GM18520 (cell line): Measurements from ENCODE around the gene RCVRN.
"Not testable (repeated sequence)": the region's sequence is repeated elsewhere in the genome, so short reads cannot be mapped to it uniquely, and the experiment has no call there.

Source experiments
- ATAC-seq: cut with Tn5 transposase; IDR thresholded peaks from one replicate; pipeline ENCODE4 v1.9.1; 2021; ENCODE audit not compliant: unreplicated experiment

RCVRN gene

GRCh38 chr17:9922012-9922848 lies 17.2 kb upstream of the RCVRN start:
- ATAC-seq, result no peak

DNA sequence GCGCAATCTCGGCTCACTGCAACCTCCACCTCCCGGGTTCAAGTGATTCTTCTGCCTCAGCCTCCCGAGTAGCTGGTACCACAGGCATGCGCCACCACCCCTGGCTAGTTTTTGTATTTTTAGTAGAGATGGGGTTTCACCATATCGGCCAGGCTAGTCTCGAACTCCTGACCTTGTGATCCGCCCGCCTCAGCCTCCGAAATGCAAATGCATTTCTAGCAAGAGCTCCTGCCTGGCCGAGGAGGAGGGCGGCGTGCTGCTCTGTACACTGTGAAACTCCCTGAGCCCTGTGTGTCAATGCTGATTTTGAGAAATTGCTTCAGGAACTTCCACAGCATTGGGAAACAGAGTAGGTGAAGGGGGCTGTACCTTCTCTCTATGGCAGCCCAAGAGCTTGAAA lies 16.1 kb upstream of the RCVRN start:
- not testable (repeated sequence) for ATAC-seq

DNA sequence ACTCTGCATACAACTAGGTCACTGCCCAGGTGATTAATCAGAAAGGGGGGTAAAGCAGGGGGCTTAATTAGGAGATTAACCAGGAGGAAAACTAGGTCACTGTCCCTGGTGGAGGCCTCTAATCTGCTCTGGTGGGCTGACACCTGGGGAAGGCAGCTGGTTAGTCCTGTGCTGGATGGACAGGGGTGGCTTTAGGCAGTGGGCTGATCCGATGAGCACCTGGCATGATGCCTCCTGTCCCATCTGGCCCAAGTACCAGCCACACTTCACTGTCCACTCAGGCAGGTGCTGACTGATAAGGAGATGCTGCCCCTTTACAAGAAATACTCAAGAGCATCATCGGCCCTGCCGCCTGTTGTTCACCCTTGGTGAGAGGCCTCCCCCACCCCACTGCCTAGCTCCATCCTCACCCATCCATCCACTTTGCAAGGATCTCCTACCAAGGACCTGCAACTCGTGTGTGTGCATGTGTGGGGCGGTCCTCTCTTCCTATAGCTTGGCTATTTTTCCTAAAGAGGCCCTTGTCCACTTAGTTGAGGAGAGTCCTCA lies 13.8 kb upstream of the RCVRN start:
- no peak for ATAC-seq

GRCh38 chr17:9918352-9918751 lies 13.3 kb upstream of the RCVRN start:
- ATAC-seq, result no peak

DNA sequence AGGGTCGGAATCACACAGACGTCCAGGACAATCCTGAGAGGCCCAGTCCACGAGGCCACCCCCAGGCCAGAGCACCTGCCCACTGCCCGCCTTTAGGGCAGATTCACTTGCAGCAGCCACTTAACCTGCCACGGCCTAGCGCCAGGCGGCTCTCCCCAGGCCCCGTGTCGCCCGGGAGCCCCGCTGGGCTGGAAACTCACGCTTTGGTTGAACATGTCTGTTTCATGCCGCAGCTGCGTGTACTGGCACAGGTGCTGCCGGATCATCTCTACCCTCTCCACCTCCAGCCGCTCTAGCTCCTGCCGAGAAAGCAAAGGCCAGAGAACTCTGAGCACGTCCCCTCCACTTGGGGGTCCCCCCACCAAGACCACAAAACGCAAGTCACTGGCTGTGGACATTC lies 12.7 kb upstream of the RCVRN start:
- ATAC-seq, result no peak

DNA sequence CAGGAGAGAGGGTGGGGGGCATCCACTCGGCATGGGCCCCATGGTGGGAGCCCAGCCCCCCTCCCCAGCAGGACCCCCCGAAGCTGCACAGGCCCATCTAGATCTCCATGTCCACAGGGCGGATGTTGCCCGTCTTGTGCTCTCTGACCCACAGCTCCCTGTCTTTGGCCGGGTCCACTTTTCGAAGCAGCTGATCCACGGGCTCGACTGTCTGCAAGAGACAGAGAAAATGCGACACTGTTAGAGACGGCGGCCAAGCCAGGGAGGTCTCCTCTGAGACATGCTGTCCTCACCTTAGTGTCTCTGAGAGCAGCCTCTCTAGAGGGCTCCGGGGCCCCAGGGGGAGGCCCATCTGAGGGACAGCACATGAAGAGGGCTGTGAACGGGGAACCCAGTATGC lies 12.1 kb upstream of the RCVRN start:
- no peak for ATAC-seq

DNA sequence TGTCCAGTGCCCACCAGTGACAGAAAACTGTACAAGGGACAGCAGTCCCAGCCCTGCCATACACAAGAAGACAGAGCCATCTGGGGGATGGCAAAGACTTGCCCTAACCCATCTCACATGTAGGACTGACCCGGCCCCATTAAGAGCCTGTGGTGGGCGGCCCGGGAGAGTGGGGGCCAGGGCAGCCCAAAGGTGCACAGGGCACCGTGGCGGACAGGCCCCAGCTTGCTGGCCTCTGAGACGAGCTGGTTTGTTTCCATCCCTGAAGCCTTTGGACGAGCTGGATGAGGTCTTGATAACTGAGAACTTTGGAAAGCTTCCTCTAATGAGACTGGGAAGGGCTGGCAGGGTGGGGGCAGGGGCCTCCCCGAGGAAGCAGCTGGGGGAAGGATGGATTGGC lies 11.0 kb upstream of the RCVRN start:
- ATAC-seq, result no peak

GRCh38 chr17:9913476-9913875 lies 8.4 kb upstream of the RCVRN start:
- no peak for ATAC-seq

GRCh38 chr17:9912121-9913099 lies 7.3 kb upstream of the RCVRN start:
- ATAC-seq, result no peak

DNA sequence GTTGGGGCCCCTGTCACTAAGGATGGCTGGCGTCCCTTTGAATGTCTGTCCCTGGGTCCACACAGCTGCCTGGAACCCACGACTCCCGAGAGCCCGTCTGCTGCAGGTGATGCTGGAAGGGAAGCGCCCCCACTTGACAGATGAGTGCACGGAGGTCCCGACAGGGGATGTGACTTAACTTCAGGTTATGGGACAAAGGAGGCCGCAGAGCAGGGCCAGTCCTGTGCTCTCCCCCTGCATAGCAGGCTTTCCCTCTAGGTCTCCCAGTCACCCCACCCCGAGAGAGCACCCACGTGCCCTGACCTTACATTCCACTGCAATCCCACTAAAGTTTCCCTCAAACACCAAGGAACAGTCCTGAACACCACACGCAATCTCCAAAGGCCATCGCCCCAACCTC lies 6.0 kb upstream of the RCVRN start:
- ATAC-seq, result no peak

DNA sequence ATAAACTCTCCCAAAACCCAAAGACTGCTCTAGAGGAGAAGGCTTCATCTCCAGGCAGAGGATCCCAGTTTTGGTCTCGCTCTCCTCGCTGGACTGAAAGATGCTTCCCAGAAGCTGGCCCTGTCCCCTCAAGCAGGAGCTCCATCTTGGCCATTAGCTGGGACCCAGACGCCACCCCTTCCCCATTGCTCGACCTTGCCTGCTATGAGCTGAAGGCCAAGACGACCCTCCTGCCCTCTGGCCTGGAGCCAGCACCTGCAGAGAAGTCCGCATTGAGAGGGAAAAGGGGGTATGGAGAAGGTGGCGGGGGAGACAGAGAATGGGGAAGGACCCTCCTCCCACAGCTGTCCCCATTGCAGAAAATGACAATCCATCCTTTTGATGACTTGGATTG lies 3.6 kb upstream of the RCVRN start:
- no peak for ATAC-seq

- no peak for ATAC-seq
Observed at GRCh38 chr17:9907883-9908648, 3.0 kb upstream of the RCVRN start.

GRCh38 chr17:9907131-9907530 lies 2.1 kb upstream of the RCVRN start:
- ATAC-seq, result no peak

GRCh38 chr17:9906616-9907015 lies 1.5 kb upstream of the RCVRN start:
- no peak for ATAC-seq

DNA sequence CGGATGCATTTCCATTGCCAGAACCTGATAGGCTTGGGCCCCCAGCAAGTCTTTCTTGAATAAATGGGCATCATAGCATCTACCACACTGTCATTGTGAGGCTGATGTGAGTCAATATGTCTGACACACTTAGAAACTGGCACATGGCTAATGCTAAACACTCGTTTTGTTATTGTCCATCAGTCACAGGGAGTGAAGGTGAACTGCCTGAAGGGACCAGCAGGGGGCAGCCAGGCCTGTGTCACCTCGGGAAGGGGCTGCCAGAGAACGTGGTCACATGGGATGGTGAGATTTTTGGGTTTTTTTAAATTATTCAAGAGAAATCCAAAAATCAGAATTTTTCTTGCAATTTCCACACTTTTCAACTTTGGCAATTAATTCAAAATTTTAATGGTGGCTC lies 831 bp upstream of the RCVRN start:
- no peak for ATAC-seq

- ATAC-seq, result no peak
Observed at GRCh38 chr17:9904277-9905077, 594 bp downstream of the RCVRN start.

DNA sequence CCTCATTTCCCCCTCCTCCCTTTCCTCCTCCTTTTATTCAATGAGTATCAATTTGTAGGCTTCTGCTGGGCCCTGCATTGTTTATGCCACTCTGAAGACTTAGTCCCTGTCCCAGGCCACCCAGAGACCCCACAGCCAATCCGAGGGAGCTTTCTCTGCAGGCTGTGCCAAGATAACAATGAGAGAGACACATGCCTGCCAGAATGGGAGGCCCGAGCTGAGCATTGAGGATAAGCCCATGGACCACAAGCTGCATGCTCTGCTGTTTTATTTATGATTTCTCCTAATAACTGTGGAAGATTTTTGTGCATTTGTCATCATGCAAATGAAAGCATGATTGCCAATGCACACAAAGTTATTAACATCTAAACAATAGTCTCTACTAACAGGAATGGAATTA lies 3.0 kb downstream of the RCVRN start:
- no peak for ATAC-seq

DNA sequence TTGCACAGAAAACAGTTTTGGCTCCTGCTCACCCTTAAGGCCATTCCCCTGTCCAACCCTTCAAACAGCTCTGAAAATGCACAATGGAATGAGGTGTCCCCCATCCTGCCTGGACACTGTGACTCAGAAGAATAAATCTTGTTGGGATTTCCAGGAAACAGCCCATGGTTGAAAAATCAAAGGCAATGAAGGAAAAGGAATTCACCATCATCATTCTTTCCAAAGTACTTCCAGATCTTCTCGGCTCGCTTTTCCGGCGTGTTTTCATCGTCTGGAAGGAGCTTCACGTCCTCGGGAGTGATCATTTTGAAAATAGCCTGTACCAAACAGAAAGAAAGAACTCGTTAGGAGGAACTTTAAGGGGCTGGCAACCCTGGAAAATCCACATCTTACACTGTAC lies 4.3 kb downstream of the RCVRN start:
- no peak for ATAC-seq

DNA sequence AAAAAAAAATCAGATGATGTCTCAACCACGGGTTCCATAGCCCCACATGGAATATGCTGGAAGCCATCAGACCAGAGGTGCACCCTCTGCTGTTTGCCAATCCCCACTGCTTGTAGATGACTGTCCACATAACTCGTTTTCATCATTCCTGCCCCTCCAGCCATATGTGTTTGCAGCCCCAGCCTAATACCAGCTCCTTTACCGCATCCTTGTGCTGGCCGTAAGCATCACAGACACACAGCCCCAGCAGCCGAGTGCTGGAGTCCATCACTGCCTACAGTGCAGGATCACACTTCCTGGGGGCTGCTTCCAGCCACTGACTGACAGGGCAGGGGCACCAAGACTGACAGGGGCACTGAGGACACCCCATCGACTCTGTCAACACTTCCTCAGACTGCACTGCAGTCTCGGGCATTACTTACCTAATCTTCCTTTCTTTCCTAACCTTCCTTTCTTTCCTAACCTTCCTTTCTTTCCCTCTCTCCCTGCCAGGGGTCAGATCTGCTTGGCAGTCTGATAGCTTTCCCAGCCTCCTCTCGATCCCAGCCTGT lies 5.0 kb downstream of the RCVRN start:
- no peak for ATAC-seq
